ENCODE data around the gene MAG.

GRCh38 chr19:35316560-35316959, 24.6 kb downstream of the MAG start:
- TF ChIP-seq, protein P1, sequence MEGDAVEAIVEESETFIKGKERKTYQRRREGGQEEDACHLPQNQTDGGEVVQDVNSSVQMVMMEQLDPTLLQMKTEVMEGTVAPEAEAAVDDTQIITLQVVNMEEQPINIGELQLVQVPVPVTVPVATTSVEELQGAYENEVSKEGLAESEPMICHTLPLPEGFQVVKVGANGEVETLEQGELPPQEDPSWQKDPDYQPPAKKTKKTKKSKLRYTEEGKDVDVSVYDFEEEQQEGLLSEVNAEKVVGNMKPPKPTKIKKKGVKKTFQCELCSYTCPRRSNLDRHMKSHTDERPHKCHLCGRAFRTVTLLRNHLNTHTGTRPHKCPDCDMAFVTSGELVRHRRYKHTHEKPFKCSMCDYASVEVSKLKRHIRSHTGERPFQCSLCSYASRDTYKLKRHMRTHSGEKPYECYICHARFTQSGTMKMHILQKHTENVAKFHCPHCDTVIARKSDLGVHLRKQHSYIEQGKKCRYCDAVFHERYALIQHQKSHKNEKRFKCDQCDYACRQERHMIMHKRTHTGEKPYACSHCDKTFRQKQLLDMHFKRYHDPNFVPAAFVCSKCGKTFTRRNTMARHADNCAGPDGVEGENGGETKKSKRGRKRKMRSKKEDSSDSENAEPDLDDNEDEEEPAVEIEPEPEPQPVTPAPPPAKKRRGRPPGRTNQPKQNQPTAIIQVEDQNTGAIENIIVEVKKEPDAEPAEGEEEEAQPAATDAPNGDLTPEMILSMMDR (conservative IDR thresholded peaks at IDR 0.05; ENCODE audit: low read length): no peak
- no peak for TF ChIP-seq EZH2phosphoT487 (IDR thresholded peaks at IDR 0.05; ENCODE audit: borderline replicate concordance)
